Measurements from ENCODE around the gene TM9SF1. TPM values are rescaled to one million over a fixed set of nuclear protein-coding genes. Genes with fewer than 3 reads are reported as not detected.
A peak's percentile ranks its signal among the peaks of the same experiment; 100 is the strongest.

The TM9SF1 gene
- total RNA-seq, 1 donor from 2014 or later = 24.5 TPM

- Mint-ChIP-seq H3K36me3 (ENCODE audit: low read depth) (peaks cover 77% of the 10 kb centered on the region), H3K9me3 (no peaks in the 10 kb centered on the region), H3K4me3 (no peak overlapping the region), H3K27me3 (no peaks in the 10 kb centered on the region), H3K4me1 (peaks cover 69% of the 10 kb centered on the region), H3K27ac (peak overlapping the region; percentile 65)
- CTCF ChIA-PET = interaction anchor here (1.5 to 1.8 kb wide), 4 partner anchors 20 to 75 kb away, joined by 5 to 6 read pairs (median 6); partner anchors contain the start of genes IRF9 and MDP1
- intact Hi-C loops (cut with micrococcal nuclease) = no loop called here
- no peak for ATAC-seq (ENCODE audit: low read depth)
- TF ChIP-seq CTCF (IDR thresholded peaks at IDR 0.05) = no peak
- POLR2A ChIA-PET = interaction anchor here (0.8 to 11.1 kb wide), 7 partner anchors 11 to 100 kb away, joined by 3 to 242 read pairs (median 4); partner anchors contain the start of genes CHMP4A, DHRS1, EMC9 and IRF9
- DNase-seq = no peak
Measured at GRCh38 chr14:24235804-24236688, 40.8 kb upstream of the TM9SF1 start.

- intact Hi-C loops (cut with micrococcal nuclease) = loop anchor here (5.0 kb wide), 1 partner anchor 38 kb away; the partner anchor contains the start of gene RABGGTA
- ATAC-seq (ENCODE audit: low read depth) (no peak), DNase-seq (no peak)
- peaks cover 60% of the 10 kb centered on the region for H3K36me3 Mint-ChIP-seq (ENCODE audit: low read depth)
- ChIA-PET POLR2A (interaction anchor here (0.6 to 4.4 kb wide), 9 partner anchors 8 to 98 kb away, joined by 3 to 48 read pairs (median 3); partner anchors contain the start of genes CHMP4A, MDP1, PSME1 and RABGGTA), CTCF (interaction anchor here (0.9 to 1.6 kb wide), 5 partner anchors 9 to 74 kb away, joined by 4 to 6 read pairs (median 5); partner anchors contain the start of genes IRF9 and TINF2)
- H3K4me3 Mint-ChIP-seq = peak overlapping the region; percentile 5
- H3K27me3 Mint-ChIP-seq = no peaks in the 10 kb centered on the region
- TF ChIP-seq CTCF (IDR thresholded peaks at IDR 0.05) = no peak
- peaks cover 55% of the 10 kb centered on the region for H3K4me1 Mint-ChIP-seq
- H3K27ac Mint-ChIP-seq = no peak overlapping the region
- H3K9me3 Mint-ChIP-seq = no peaks in the 10 kb centered on the region
Measured at GRCh38 chr14:24234095-24235005, 39.1 kb upstream of the TM9SF1 start.

GRCh38 chr14:24233538-24233866 lies 38.3 kb upstream of the TM9SF1 start:
- intact Hi-C loops (cut with micrococcal nuclease) = loop anchor here (5.0 kb wide), 1 partner anchor 39 kb away; the partner anchor contains the start of gene RABGGTA
- POLR2A ChIA-PET = interaction anchor here (0.6 to 4.4 kb wide), 3 partner anchors 9 to 87 kb away, joined by 3 to 48 read pairs (median 3); partner anchors contain the start of genes PSME2 and TINF2
- Mint-ChIP-seq H3K27me3 (no peaks in the 10 kb centered on the region), H3K9me3 (no peaks in the 10 kb centered on the region), H3K36me3 (ENCODE audit: low read depth) (peaks cover 55% of the 10 kb centered on the region), H3K4me1 (peaks cover 49% of the 10 kb centered on the region), H3K4me3 (peak overlapping the region; percentile 99), H3K27ac (peak overlapping the region; percentile 94)
- CTCF ChIA-PET = interaction anchor here (1.4 kb wide), 1 partner anchor 9 kb away, joined by 4 read pairs; the partner anchor contains the start of gene TINF2
- no peak for DNase-seq
- ATAC-seq (ENCODE audit: low read depth) = no peak
- TF ChIP-seq CTCF (IDR thresholded peaks at IDR 0.05) = no peak

GRCh38 chr14:24232645-24233537 lies 37.6 kb upstream of the TM9SF1 start, which contains the start of gene GMPR2:
Gene GMPR2, plus strand, starts transcription at chr14:24232929. Its CDS starts 325 bp downstream, at chr14:24233254.
- H3K4me3 Mint-ChIP-seq = peak within 1 kb of the TSS; percentile 99
- ATAC-seq (ENCODE audit: low read depth) (peak; percentile 59), DNase-seq (peak; percentile 83)
- ChIA-PET POLR2A (interaction anchor here (0.6 to 4.4 kb wide), 10 partner anchors 9 to 86 kb away, joined by 3 to 48 read pairs (median 6); partner anchors contain the start of genes CHMP4A, IRF9, MDP1 and PSME2), CTCF (interaction anchor here (1.4 kb wide), 1 partner anchor 10 kb away, joined by 4 read pairs; the partner anchor contains the start of gene TINF2)
- peaks cover 45% of the 10 kb centered on the region for H3K4me1 Mint-ChIP-seq
- no peaks in the 10 kb centered on the region for H3K27me3 Mint-ChIP-seq
- intact Hi-C loops (cut with micrococcal nuclease) = loop anchor here (1.0 to 5.0 kb wide), 9 partner anchors 9 to 198 kb away; partner anchors contain the start of genes DCAF11, DHRS1, IPO4 and MDP1
- peak within 1 kb of the TSS; percentile 94 for H3K27ac Mint-ChIP-seq
- H3K36me3 Mint-ChIP-seq (ENCODE audit: low read depth) = peaks cover 50% of the 10 kb centered on the region
- no peak for TF ChIP-seq CTCF (IDR thresholded peaks at IDR 0.05)
- no peaks in the 10 kb centered on the region for H3K9me3 Mint-ChIP-seq

Data from activated B cell treated with CpG ODN at 0.5 μM for 24 hours (primary cell).